GM18951 (cell line): ENCODE data around the gene SPEN.
"Not testable (repeated sequence)": the region's sequence is repeated elsewhere in the genome, so short reads cannot be mapped to it uniquely, and the experiment has no call there.

Experiments
- POLR2A ChIP-seq: IDR thresholded peaks from 4 replicates; pipeline ENCODE4 v1.6.1; 2011; ENCODE audit warnings: mild to moderate bottlenecking; ENCODE audit not compliant: insufficient read length, insufficient read depth; ENCODE audit errors: extremely low read depth
- in situ Hi-C: fragments of 300-500 bp; cut with MboI; formaldehyde crosslinking; loops from one replicate; pipeline ENCODE4 v1.12.0; 2022; ENCODE audit warnings: low sequenced_read_pairs, mixed read lengths, inconsistent platforms; ENCODE audit not compliant: unreplicated experiment

The SPEN gene

GRCh38 chr1:15836772-15837669, 10.5 kb upstream of the SPEN start:
- in situ Hi-C loops, result no loop called here

GRCh38 chr1:15837931-15838330, 9.6 kb upstream of the SPEN start:
- TF ChIP-seq POLR2A, result no peak

More at GRCh38 chr1:15836772-15837669, 10.5 kb upstream of the SPEN start:
- TF ChIP-seq POLR2A, result no peak

GRCh38 chr1:15838721-15839120, 8.8 kb upstream of the SPEN start:
- in situ Hi-C loops, result no loop called here
- no peak for TF ChIP-seq POLR2A

More at GRCh38 chr1:15837931-15838330, 9.6 kb upstream of the SPEN start:
- in situ Hi-C loops, result no loop called here

- in situ Hi-C loops, result no loop called here
- no peak for TF ChIP-seq POLR2A
Observed at GRCh38 chr1:15843826-15844572, 3.5 kb upstream of the SPEN start.

GRCh38 chr1:15846056-15846455, 1.5 kb upstream of the SPEN start:
- in situ Hi-C loops, result not testable (repeated sequence)

GRCh38 chr1:15847893-15848142, 311 bp downstream of the SPEN start:
- no peak for TF ChIP-seq POLR2A
- in situ Hi-C loops, result no loop called here

GRCh38 chr1:15848143-15848928, 829 bp downstream of the SPEN start:
- in situ Hi-C loops, result no loop called here
- TF ChIP-seq POLR2A, result no peak

GRCh38 chr1:15848929-15849774, 1.6 kb downstream of the SPEN start:
- in situ Hi-C loops, result no loop called here
- peak; percentile 48 for TF ChIP-seq POLR2A

- in situ Hi-C loops, result no loop called here
- TF ChIP-seq POLR2A, result no peak
Observed at GRCh38 chr1:15849775-15850324, 2.3 kb downstream of the SPEN start.

GRCh38 chr1:15850471-15851001, 3.0 kb downstream of the SPEN start:
- no peak for TF ChIP-seq POLR2A
- in situ Hi-C loops, result no loop called here

GRCh38 chr1:15851210-15852035, 3.9 kb downstream of the SPEN start:
- in situ Hi-C loops, result no loop called here

More at GRCh38 chr1:15851210-15852035, 3.9 kb downstream of the SPEN start:
- no peak for TF ChIP-seq POLR2A
